Tibial nerve (tissue), 4 donors: Measurements from ENCODE around the gene SH3TC2. TPM values are rescaled to one million over a fixed set of nuclear protein-coding genes. Genes with fewer than 3 reads are reported as not detected.
"Not testable (repeated sequence)": the region's sequence is repeated elsewhere in the genome, so short reads cannot be mapped to it uniquely, and the experiment has no call there.

Experiments used
- DNase-seq, 2 donors: peaks; one replicate each; pipeline ENCODE4 v3.0.0-alpha.2; 2019; ENCODE audit warnings: low spot score in 2 of 2
- H3K27ac ChIP-seq, 4 donors: fragments of 200-600 bp; sonication (generic) in 3 of 4; one replicate each; pipeline ENCODE4 v1.5.1; 2017 to 2019; ENCODE audit warnings: mild to moderate bottlenecking in 1 of 4
- H3K27me3 ChIP-seq, 2 donors: fragments of 200-600 bp; sonication (generic) in 1 of 2; one replicate each; pipeline versions ENCODE4 v1.5.1 to v1.6.0; 2017 to 2019
- H3K36me3 ChIP-seq, 3 donors: fragments of 200-600 bp; sonication (generic); one replicate each; pipeline ENCODE4 v1.5.1; 2018 to 2019
- H3K4me1 ChIP-seq, 4 donors: fragments of 200-600 bp; sonication (generic) in 3 of 4; one replicate each; pipeline ENCODE4 v1.5.1; 2017 to 2019
- H3K4me3 ChIP-seq, 4 donors: fragments of 200-600 bp; sonication (generic) in 3 of 4; one replicate each; pipeline ENCODE4 v1.5.1; 2017 to 2019; ENCODE audit warnings: mild to moderate bottlenecking in 1 of 4, moderate library complexity in 1 of 4
- H3K9me3 ChIP-seq, 4 donors: fragments of 200-600 bp; sonication (generic) in 3 of 4; one replicate each; pipeline ENCODE4 v1.5.1; 2017 to 2019
- CTCF ChIP-seq, 5 experiments: fragments of 200-600 bp in 3 of 5; fragments of 450-650 bp in 2 of 5; sonication (generic) in 3 of 5; IDR thresholded peaks; one replicate each; pipeline ENCODE4 v1.5.1; 2016 to 2019; ENCODE audit warnings: antibody characterized with exemption in 5 of 5, mild to moderate bottlenecking in 3 of 5, moderate library complexity in 2 of 5
- EP300 ChIP-seq, 2 donors: sonication (generic); formaldehyde crosslinking; IDR thresholded peaks; one replicate each; pipeline ENCODE4 v1.6.1; 2017; ENCODE audit warnings: antibody characterized with exemption in 2 of 2, mild to moderate bottlenecking in 1 of 2
- POLR2A ChIP-seq, 2 donors: fragments of 450-650 bp; IDR thresholded peaks; one replicate each; pipeline ENCODE4 v1.6.1; 2017; ENCODE audit warnings: antibody characterized with exemption in 2 of 2, mild to moderate bottlenecking in 2 of 2, moderate library complexity in 2 of 2
- WGBS, 2 donors: methylation state at CpG; one replicate each; pipeline ENCODE4 v1.1.5; 2018; 5-methylcytosine and 5-hydroxymethylcytosine counted together
- total RNA-seq, 4 donors: library from RNA; depleted of rRNA; stranded (reverse); fragments of >200 nt; gene quantifications; one replicate each; pipeline ENCODE4 v1.1.0, GENCODE V29; 2016

The SH3TC2 gene
- total RNA-seq, 4 donors from 2014 or later, result 37.2 to 92.1 (median 83.9) TPM

GRCh38 chr5:149082271-149082670, 19.4 kb upstream of the SH3TC2 start:
- no peak for DNase-seq
- Histone ChIP-seq H3K4me3 (no peak overlapping the region), H3K9me3 (peaks cover 0 to 23% (median 6%) of the 10 kb centered on the region in 4 donors), H3K4me1 (no peaks in the 10 kb centered on the region), H3K27me3 (no peaks in the 10 kb centered on the region), H3K27ac (no peak overlapping the region), H3K36me3 (no peaks in the 10 kb centered on the region)
- TF ChIP-seq POLR2A (IDR thresholded peaks at IDR 0.05) (no peak), EP300 (IDR thresholded peaks at IDR 0.05) (no peak), CTCF (IDR thresholded peaks at IDR 0.05) (no peak)

DNA sequence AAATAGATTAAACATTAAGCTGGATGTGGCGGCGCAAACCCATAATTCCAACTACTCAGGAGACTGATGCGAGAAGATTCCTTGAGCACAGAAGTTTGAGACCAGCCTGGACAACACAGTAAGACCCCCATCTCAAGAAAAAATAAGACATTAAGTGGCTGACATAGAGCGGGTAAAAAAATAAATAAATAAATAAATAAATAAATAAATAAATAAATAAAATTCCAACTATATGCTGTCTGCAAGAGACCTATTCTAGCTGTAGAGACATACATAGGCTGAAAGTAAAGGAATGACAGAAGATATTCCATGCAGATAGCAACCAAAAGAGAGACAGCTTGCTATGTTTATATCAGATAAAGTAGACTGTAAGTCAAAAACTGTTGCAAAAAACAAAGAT, 17.4 kb upstream of the SH3TC2 start:
- WGBS, 2 donors, result 94 to 96% methylated on average over 4 of the region's 4 CpGs
- Histone ChIP-seq H3K27ac (no peak overlapping the region), H3K9me3 (peaks cover 0 to 27% (median 6%) of the 10 kb centered on the region in 4 donors), H3K36me3 (no peaks in the 10 kb centered on the region), H3K4me3 (no peak overlapping the region), H3K4me1 (no peaks in the 10 kb centered on the region), H3K27me3 (no peaks in the 10 kb centered on the region)
- DNase-seq, result no peak
- no peak for TF ChIP-seq EP300 (IDR thresholded peaks at IDR 0.05)
- no peak for TF ChIP-seq POLR2A (IDR thresholded peaks at IDR 0.05)
- no peak for TF ChIP-seq CTCF (IDR thresholded peaks at IDR 0.05)

DNA sequence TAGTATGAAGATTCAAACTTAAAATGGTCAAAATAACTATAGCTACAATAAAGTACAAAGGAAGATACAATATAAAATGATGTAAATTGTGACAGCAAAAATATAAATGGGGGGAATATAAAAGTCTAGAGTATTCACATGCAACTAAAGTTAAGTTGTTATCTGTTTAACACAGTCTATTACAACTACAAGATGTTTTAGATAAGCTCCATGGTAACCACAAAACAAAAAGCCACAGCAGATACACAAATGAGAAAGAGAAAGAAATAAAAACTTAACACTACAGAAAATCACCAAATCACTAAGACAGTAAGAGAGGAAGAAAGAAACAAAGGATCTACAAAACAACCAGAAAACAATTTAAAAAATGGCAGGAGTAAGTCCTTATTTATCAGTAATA, 17.0 kb upstream of the SH3TC2 start:
- no peak overlapping the region for H3K27ac ChIP-seq
- no peaks in the 10 kb centered on the region for H3K4me1 ChIP-seq
- H3K9me3 ChIP-seq, result peaks cover 0 to 27% (median 6%) of the 10 kb centered on the region in 4 donors
- no peaks in the 10 kb centered on the region for H3K36me3 ChIP-seq
- H3K4me3 ChIP-seq, result no peak overlapping the region
- no peak for DNase-seq
- H3K27me3 ChIP-seq, result no peaks in the 10 kb centered on the region
- no peak for TF ChIP-seq EP300 (IDR thresholded peaks at IDR 0.05)
- no peak for TF ChIP-seq CTCF (IDR thresholded peaks at IDR 0.05)

DNA sequence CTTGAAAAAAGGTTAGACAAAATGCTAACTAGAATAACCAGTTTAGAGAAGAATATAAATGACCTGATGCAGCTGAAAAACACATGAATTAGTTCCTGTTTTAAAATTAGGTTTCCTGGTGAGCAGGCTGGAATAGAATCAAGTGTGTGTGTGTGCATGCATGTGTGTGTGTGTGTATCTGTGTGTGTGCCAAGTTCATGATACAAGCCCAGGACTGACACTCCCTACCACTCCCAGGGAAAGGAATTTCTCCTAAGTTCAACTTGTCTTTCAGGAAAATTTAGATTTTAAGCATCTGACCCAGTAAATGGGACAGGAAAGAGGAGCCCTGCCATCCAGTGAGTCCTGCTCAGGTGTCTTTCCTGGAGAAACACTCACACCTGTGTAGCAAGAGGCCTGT, 11.2 kb upstream of the SH3TC2 start:
- not testable (repeated sequence) for H3K4me3 ChIP-seq, H3K4me1 ChIP-seq, H3K27me3 ChIP-seq, DNase-seq, H3K36me3 ChIP-seq
- peaks cover 0 to 11% (median 0%) of the 10 kb centered on the region in 4 donors for H3K9me3 ChIP-seq
- H3K27ac ChIP-seq, result peak overlapping the region in 1 of 4 donors; percentile 40

DNA sequence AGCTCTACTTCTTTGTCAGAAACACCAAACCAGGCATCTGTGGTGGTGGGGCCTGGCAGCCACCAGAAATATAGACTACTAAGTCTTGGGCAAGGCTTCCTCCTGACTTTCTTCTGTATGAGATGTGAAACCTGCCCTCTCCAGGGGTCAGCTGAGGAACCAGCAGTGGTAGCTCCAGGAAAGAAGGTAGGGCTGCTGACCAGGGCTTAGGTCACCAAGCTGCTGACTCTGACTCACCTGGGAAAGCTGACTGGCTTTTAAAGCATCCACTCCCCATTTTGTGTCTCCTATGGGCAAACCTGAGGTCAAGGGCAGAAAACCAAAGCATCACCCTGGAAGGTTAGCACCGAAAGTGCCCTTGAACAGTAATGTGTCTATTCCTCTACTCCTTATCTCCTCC, 10.4 kb upstream of the SH3TC2 start:
- TF ChIP-seq CTCF (IDR thresholded peaks at IDR 0.05) (no peak), POLR2A (IDR thresholded peaks at IDR 0.05) (no peak)
- Histone ChIP-seq H3K4me1 (peaks cover 0 to 8% (median 0%) of the 10 kb centered on the region in 4 donors), H3K4me3 (no peak overlapping the region), H3K9me3 (peaks cover 0 to 11% (median 0%) of the 10 kb centered on the region in 4 donors), H3K36me3 (no peaks in the 10 kb centered on the region), H3K27ac (peak overlapping the region in 1 of 4 donors; percentile 17), H3K27me3 (no peaks in the 10 kb centered on the region)
- WGBS, 2 donors, result 87 to 91% methylated on average over 1 of the region's 1 CpG
- no peak for DNase-seq

GRCh38 chr5:149072791-149073190, 9.9 kb upstream of the SH3TC2 start:
- Histone ChIP-seq H3K27ac (peak overlapping the region in 1 of 4 donors; percentile 17), H3K4me3 (no peak overlapping the region), H3K9me3 (peaks cover 0 to 7% (median 0%) of the 10 kb centered on the region in 4 donors), H3K27me3 (no peaks in the 10 kb centered on the region), H3K36me3 (no peaks in the 10 kb centered on the region), H3K4me1 (peaks cover 0 to 8% (median 0%) of the 10 kb centered on the region in 4 donors)
- no peak for DNase-seq
- TF ChIP-seq POLR2A (IDR thresholded peaks at IDR 0.05) (no peak), CTCF (IDR thresholded peaks at IDR 0.05) (no peak), EP300 (IDR thresholded peaks at IDR 0.05) (no peak)
- WGBS, 2 donors, result 88 to 93% methylated on average over 2 of the region's 2 CpGs
